ENCODE data around the gene USH2A.
"Not testable (repeated sequence)": the region's sequence is repeated elsewhere in the genome, so short reads cannot be mapped to it uniquely, and the experiment has no call there.

The USH2A gene

DNA sequence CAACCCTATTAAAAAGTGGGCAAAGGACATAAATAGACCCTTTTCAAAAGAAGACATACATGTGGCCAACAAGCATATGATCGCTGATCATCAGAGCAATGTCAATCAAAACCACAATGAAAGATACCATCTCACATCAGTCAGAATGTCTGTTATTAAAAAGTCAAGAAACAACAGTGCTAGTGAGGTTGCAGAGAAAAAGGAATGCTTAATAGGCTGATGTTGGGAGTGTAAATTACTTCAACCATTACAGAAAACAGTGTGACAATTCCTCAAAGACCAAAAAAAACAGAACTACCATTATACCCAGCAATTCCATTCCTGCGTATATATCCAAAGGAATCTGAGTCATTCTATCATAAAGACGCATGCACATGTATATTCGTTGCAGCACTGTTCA is 13.2 kb downstream of the USH2A start:
- no peak for DNase-seq (ENCODE audit: low read depth, low spot score)

GRCh38 chr1:216390956-216391355 is 32.3 kb downstream of the USH2A start:
- DNase-seq (ENCODE audit: low read depth, low spot score): no peak

- DNase-seq (ENCODE audit: low read depth, low spot score): no peak
Measured at GRCh38 chr1:216389774-216390173, 33.5 kb downstream of the USH2A start.

GRCh38 chr1:216388558-216388957 is 34.7 kb downstream of the USH2A start:
- DNase-seq (ENCODE audit: low read depth, low spot score): no peak

DNA sequence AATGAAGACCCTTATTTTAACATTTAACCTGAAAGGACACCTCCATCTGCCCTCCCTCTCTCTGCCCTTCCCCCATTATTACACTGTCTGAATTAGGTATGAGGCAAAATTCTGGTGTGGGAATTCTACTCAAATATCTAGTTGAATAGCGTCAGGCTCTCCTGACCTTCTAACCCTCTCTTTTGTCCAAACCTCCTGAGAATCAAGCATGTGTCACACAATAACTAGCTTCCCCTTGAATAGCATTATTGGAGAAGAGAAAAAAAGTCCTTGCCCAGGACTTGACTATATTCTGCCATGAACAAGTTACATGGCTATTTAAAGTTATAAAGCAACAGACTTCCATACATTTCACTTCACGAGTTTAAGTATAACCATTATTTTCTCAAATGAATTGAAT is 35.5 kb downstream of the USH2A start:
- DNase-seq (ENCODE audit: low read depth, low spot score): no peak

DNA sequence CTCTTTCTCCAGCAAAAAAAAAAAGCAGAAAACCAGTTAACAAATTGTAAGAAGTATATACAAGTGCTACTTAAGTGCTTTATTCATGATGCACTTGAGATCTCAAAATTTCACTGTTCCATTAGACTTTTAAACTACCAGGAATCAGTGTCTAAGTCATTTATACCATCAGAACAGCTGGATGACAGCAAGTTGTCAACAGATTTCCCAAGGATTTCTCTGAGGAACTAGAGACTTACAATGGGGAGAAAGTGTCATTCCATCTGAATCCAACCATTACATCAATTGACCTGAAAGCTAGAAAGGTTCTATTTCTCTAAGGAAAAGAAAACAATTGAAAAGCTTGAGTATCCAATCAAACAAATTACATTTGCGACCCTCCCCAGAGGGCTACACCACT is 43.8 kb downstream of the USH2A start:
- no peak for DNase-seq (ENCODE audit: low read depth, low spot score)

DNA sequence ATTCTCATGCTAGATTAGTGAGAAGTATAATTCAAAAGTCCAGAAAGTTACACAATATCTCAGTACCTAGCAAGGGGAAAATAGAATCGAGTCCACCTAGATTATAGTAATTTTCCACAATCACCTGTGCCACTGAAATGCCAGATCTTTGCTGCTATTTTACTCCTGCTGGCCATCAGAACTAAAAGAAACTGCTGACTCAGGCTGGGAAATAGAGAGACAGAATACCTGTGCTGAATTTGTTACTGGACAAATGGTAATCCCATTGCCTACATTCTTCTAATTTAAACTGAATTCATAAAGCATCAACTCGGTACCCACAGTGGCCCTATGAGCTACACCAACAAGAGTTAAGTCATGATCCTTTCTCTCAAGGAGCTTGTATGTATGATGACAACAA is 55.0 kb downstream of the USH2A start:
- no peak for DNase-seq (ENCODE audit: low read depth, low spot score)

- no peak for DNase-seq (ENCODE audit: low read depth, low spot score)
Measured at GRCh38 chr1:216366979-216367378, 56.3 kb downstream of the USH2A start.

GRCh38 chr1:216356945-216357344 is 66.3 kb downstream of the USH2A start:
- no peak for DNase-seq (ENCODE audit: low read depth, low spot score)

DNA sequence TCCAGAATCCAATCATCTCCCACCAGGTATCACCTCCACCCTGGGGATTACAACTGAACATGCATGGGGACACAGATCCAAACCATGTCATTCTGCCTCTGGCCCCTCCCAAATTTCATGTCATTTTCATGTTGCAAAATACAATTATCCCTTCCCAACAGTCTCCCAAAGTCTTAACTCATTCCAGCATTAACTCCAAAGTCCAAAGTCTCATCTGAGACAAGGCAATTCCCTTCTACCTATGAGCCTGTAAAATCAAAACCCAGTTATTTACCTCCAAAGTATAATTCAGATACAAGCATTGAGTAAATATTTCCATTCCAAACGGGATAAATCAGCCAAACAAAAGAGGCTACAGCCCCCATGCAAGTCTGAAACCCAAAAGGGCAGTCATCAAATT is 73.1 kb downstream of the USH2A start:
- no peak for DNase-seq (ENCODE audit: low read depth, low spot score)

DNA sequence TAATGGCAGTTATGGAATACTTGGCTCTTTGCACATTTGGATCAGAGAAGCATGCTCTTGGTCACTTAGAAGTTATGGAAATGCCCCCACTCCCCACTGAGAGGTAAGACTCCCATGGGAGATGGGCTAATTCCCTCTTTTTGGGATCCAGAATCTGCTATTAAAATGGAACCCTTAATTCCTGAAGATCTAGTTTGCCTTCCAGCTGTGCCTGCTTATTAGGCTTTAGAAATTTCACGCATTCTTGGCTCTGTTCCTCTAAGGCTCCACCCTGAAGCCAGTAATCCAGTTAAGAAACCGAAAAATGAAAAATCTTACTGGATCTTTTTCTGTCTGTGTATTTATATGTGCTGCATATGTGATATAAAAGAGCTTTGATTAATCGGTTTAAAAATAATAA is 76.7 kb downstream of the USH2A start:
- DNase-seq (ENCODE audit: low read depth, low spot score): no peak

DNA sequence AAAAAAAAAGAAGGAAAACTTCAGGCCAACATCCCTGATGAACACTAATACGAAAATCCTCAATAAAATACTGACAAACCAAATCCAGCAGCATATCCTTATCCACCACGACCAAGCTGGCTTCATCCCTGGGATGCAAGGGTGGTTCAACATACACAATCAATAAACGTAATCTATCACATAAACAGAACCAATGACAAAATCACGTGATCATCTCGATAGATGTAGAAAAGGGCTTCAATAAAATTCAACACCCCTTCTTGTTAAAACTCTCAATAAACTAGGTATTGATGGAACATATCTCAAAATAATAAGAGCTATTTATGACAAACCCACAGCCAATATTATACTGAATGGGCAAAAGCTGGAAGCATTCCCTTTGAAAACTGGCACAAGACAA is 82.7 kb downstream of the USH2A start:
- not testable (repeated sequence) for DNase-seq (ENCODE audit: low read depth, low spot score)

DNA sequence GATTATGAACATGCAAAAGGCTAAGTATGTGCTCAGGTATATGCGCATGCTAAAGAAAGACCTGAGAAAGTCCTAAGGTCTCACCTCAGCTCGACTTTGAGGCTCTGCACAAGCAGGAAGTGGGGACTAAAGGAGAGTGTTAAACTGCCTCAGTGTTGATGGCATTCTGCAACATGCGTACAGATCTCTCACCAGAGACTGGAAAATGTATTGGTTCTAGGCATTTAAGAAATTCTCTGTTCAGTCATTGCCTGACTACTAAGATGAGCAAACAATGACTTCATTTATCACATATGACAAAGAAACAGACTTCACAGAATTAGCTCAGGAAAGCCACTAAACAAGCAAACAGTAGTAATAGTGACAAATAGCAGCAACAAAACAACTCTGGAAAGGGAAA is 90.8 kb downstream of the USH2A start:
- no peak for DNase-seq (ENCODE audit: low read depth, low spot score)

- DNase-seq (ENCODE audit: low read depth, low spot score): no peak
Measured at GRCh38 chr1:216332003-216332402, 91.2 kb downstream of the USH2A start.

GRCh38 chr1:216331211-216331610 is 92.0 kb downstream of the USH2A start:
- no peak for DNase-seq (ENCODE audit: low read depth, low spot score)

DNA sequence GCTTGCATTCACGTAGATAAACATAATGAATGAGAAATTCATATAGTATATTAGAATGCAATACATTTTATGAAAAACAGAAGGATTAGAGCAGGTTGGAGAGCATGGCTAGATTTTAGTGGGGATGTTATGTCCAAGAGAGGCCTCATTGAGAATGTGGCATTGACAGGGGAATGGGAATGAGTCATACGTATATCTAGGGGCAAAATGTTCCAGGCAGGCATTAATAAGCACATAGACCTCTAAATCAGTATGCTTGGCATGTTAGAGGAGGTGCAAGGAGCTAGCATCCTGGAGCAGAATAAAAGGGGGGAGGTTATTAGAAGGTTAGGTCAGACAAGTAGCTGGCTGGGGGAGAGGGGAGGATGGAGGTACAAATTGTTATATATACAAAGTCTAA is 93.0 kb downstream of the USH2A start:
- peak; percentile 48 for DNase-seq (ENCODE audit: low read depth, low spot score)

DNA sequence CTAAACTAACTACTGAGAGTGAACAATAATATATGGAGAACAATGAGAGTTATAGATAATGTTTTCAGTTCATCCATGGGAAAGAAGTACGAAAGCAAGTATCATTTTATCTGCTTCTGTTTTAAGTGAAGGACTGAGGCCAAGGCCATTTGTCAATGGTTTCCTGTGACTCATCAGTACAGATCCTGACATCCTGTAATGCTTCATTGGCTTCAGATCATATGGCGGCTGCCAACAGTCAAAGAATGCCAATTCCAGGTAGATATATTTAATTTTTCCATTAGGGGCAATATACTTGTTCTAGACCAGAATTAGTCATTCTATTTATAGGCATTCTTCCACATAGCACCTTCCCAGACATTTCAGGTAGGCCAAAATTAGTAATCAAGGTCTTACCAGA is 97.3 kb downstream of the USH2A start:
- DNase-seq (ENCODE audit: low read depth, low spot score): no peak

- DNase-seq (ENCODE audit: low read depth, low spot score): no peak
Measured at GRCh38 chr1:216325336-216325735, 97.9 kb downstream of the USH2A start.

- no peak for DNase-seq (ENCODE audit: low read depth, low spot score)
Measured at GRCh38 chr1:216323344-216323743, 99.9 kb downstream of the USH2A start.

DNA sequence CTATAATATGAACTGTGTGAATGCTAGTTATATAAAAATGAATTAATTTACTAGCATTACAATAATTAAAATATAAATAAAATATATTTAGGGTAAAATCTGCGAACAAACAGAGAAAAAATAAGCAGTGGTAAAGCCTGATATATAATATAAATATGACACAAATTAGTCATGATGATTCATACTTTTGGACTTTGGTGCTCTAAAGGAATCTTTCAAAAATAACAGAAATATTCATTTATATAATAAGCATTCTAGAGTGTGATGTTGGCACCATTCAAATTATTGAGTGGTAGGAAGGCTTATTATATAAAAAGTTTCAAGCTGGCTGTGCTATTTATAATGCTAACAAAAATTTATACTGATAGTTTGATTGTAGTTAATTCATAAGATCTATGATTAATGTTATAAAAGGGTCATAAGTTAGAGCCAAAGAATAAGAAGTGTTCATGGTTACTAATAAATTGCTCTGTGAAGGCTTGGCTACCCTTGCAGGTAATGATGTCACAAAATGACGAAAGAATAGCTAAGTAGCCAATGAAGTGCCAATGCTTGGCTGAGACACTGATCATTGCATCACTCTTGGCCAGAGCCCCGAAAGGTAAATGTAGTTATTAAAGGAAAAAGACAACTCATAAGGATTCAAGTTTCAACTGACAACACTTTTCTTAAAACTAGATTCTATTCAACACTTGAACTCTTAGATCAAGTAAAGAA is 108.7 kb downstream of the USH2A start:
- DNase-seq (ENCODE audit: low read depth, low spot score): no peak

DNA sequence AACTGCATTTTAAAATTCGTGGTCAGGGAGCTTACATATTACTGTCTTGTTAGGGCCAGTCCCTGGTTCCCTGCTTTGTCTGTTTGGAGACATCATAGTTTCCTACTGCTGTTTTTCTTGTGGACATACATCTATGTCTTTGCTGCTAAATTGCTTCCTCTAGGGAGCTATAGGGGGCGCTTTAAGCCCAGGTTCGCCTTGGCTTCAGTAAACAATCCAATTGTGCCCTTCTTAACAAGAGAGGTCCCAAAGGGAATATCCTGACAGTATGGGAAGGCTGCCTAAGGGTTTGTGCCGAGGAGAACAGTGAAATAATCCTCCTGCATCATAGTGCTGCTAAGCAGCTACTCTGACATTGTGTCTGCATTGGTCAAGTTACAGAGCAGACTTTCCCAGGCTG is 112.5 kb downstream of the USH2A start:
- peak; percentile 60 for DNase-seq (ENCODE audit: low read depth, low spot score)

DNA sequence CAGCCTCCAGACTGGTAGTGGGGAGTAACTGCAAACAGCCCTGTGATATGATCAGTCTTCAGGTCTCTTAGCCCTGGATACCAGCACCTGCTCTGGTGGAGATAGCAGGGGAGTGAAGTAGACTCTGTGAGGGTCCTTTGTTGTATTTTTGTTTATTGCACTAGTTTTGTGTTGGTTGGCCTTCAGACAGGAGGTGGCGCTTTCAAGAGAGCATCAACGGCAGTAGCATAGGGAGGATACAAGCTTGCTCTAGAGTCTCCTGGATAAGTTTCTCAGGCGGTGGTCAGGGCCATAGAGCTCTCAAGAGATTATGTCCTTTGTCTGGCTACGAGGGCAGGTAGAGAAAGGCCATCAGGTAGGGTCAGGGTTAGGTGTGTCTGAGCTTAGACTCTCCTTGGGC is 116.4 kb downstream of the USH2A start:
- DNase-seq (ENCODE audit: low read depth, low spot score): no peak

GRCh38 chr1:216303690-216304089 is 119.6 kb downstream of the USH2A start:
- no peak for DNase-seq (ENCODE audit: low read depth, low spot score)

GRCh38 chr1:216293683-216294082 is 129.6 kb downstream of the USH2A start:
- DNase-seq (ENCODE audit: low read depth, low spot score): no peak

All from astrocyte of the hippocampus (primary cell).